Activated naive CD4-positive, alpha-beta T cell treated with Interleukin-2 at 50 U/mL for 16 hours (primary cell): Measurements from ENCODE around the gene AMH.

Experiments used
- DNase-seq: peaks from one replicate; pipeline ENCODE4 v3.0.0-alpha.2; 2020

Gene AMH

GRCh38 chr19:2221918-2222317 lies 27.2 kb upstream of the AMH start:
- DNase-seq, result no peak

DNA sequence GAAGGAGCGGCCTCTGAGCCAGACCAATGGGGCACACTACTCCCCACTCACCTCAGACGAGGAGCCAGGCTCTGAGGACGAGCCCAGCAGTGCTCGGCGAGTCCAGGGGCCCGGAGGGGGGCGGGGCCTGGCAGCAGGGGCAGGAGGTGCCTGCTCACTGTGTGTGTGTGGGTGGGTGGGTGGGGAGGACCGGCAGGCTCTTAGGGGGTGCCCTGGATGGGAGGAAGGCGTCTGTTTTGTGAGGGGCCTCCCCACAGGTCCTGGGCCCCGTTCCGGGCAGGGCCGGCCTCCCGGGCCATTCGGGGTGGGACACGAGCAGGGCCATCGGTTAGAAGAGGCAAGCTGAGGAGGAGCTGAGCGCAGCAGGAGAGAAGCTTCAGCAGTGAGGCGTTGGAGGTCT lies 25.7 kb upstream of the AMH start:
- no peak for DNase-seq

- DNase-seq, result no peak
Measured at GRCh38 chr19:2223959-2224358, 25.2 kb upstream of the AMH start.

GRCh38 chr19:2224754-2225349 lies 24.3 kb upstream of the AMH start:
- DNase-seq, result no peak

DNA sequence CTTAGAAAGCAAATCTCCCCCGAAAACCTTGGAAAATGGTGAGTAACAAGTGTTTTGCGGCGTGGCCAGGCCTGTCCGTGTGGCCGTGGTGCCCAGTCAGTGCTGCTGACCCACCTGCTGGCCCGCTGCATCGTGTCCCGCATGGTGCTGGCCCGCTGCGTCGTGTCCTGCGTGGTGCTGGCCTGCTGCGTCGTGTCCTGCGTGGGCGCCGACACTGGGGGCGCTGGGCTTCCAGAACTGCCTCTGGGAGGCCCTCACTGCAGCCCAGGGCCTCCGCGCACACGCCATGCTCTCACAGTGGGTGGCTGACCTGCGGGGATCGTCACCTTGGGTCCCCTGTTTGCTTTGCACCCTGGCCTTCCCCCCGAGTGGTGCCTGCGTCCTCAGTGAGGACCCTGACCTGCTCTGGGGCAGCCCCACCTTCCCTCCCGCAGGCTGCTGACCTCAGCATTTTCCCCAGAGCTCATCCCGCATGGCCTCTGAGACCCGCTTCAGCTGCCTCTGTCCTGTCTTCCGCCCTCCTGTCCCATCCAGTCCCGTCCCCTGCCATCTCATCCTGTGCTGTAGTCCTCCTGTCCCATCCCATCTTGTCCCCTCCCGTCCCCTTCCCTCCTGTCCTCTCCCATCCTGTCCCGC lies 23.6 kb upstream of the AMH start:
- no peak for DNase-seq

DNA sequence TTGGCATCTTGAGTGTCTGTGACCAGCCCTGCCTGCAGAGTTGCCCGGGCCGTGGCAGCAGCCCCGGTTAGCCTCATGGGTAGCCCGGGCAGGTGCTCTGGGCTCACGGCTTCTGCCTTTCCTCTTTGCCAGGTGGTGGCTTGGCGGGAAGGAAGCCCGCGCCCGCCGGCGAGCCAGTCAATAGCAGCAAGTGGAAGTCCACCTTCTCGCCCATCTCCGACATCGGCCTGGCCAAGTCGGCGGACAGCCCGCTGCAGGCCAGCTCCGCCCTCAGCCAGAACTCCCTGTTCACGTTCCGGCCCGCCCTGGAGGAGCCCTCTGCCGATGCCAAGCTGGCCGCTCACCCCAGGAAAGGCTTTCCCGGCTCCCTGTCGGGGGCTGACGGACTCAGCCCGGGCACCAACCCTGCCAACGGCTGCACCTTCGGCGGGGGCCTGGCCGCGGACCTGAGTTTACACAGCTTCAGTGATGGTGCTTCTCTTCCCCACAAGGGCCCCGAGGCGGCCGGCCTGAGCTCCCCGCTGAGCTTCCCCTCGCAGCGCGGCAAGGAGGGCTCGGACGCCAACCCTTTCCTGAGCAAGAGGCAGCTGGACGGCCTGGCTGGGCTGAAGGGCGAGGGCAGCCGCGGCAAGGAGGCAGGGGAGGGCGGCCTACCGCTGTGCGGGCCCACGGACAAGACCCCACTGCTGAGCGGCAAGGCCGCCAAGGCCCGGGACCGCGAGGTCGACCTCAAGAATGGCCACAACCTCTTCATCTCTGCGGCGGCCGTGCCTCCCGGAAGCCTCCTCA lies 22.9 kb upstream of the AMH start:
- DNase-seq, result no peak

GRCh38 chr19:2226840-2227360 lies 22.2 kb upstream of the AMH start:
- DNase-seq, result no peak

- no peak for DNase-seq
Measured at GRCh38 chr19:2227415-2228156, 21.5 kb upstream of the AMH start.

GRCh38 chr19:2228157-2229030 lies 20.7 kb upstream of the AMH start:
- no peak for DNase-seq

DNA sequence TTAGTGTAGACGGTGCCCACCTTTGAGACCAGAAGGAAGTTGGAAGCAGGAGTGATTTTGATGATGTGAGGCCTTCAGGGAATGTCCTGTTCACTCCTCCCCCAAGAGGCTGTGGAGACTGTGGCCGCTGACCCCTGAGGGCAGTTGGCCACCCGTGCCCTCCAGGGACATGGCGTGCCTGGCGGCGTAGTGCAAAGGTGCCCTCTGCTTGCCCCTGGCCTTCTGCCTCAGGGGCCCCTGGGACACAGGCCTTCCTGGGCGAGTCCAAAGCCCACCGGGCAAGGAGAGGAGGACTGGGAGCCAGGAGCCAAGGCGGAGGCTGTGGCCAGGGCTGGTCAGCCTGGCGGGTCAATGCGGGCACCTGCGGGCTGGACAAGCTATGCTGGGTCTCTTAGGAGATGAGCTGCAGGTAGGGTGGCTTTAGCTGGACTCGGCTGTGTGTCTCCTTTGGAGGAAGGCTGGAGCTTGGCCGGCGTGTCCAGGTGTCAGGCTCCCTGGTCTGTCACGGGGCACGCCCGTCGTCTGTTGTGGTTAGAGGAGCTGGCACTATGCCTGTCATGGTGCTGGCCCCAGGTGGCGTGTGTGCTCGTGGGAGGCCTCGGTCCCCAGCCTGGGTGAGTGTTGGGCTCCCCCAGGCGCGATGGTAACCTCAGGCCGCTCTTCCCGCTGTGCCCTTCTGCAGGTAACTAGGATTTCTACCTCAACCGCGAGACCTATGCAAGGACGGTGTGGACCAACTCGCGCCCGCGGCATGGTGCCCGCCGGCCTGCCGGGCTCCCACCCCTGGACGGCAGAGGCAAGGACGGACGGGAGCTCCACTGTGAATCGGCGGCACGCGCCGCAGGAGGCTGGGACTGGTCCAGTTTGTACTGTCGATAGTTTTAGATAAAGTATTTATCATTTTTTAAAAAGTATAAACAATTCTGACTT lies 19.8 kb upstream of the AMH start:
- DNase-seq, result no peak

DNA sequence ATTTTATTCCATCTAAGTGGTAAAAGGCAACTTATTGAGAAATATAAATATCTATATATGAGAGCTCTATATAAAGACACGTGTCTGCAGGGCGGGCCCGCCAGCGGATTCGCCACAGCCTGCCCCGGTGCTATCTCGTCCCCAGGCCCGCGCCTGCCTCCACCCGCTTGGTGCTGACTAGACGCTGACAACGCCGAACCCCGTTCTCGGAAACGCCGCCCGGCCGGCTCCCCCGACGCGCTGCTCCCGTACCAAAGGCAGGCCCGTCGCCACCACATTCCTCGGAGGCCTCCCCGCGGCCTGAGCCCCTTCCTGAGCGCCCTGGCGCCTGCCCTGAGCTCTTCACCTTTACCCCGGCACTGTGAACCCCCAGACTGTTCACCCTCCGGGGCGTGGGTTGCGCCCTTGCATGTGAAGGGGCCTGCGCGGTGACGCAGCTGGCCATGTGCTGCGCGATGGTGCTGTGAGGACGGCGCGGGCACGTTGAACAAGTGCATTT lies 19.0 kb upstream of the AMH start:
- DNase-seq, result no peak

DNA sequence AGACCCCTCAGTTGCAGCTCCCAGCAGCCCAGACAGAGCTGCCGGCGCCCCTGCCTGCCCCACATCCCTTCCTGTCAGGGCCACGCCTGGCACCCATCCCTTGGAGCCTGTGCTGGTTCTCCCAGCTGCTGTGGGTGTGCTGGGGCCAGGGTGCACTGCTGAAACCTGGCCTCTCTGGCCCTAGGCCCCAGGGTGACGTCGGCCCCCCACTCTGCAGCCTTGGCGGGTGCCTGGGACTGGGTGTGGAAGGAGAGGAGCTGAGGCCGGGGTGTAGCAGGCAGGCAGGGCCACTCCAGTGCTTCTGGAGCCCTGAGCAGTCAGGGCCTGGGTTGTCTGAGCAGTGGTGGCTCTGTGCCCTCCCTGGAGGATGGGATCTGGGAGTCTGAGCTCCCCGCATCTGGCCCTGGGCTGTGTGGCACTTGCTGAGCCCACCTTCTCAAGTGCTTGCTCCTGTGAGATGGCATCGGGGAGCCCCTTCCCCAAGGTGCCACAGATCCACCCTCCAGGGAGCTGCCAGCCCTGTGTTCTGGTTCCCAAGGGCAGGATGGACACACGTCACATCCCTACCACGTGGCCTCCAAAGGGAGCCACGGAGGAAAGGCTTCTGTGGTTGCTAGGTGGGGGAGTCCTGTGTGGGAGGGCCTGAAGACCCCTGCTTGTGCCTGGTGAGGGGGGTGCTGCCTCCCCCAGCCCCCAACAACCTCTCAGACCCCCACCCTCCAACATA lies 18.2 kb upstream of the AMH start:
- no peak for DNase-seq

DNA sequence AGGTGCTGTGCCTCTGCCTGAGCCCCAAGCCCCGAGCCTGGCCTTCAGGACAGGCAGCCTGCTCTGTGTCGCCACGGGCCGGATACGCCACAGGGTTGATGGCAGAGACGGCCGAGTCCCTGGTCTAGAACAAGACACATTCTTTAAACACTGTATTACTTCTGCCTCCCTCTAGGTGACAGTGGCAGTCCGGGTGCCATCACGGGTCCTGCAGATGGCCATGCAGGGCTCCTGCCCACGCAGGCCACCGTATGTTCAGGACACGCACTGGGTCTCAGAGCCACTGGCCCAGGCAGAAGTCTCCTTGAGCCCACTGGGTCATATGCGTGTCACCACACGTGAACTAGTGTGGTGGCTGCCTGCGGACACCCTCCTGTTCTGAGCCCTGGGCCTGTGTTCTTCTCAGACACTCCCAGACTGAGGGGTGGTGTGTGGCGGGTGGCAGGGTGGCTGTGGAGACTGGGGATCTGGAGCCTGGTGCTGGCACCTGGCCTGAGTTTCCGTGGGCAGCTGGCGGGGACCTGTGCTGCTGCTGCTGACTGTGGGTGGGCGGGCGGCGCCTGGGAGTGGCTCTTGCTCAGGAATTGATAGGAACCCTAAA lies 17.4 kb upstream of the AMH start:
- no peak for DNase-seq

- DNase-seq, result no peak
Measured at GRCh38 chr19:2232286-2233151, 16.6 kb upstream of the AMH start.

GRCh38 chr19:2233601-2234280 lies 15.4 kb upstream of the AMH start:
- no peak for DNase-seq

DNA sequence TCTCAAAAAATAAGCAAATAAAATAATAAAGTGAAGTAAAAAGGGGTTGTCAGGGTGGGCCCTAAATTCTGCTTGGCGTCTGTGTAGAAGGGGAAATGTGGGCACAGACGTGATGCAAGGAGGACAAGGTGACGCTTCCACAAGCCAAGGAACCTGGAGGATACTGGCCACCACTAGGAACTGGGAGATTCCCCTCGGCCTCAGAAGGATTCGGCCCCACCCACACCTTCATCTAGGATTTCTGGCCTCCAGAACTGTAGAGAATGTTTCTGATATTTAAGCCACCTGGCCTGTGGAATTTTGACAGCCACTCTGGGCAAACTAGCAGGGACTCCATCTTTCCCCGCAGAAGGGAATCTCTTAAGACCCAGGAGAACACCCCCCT lies 14.1 kb upstream of the AMH start:
- DNase-seq, result no peak

DNA sequence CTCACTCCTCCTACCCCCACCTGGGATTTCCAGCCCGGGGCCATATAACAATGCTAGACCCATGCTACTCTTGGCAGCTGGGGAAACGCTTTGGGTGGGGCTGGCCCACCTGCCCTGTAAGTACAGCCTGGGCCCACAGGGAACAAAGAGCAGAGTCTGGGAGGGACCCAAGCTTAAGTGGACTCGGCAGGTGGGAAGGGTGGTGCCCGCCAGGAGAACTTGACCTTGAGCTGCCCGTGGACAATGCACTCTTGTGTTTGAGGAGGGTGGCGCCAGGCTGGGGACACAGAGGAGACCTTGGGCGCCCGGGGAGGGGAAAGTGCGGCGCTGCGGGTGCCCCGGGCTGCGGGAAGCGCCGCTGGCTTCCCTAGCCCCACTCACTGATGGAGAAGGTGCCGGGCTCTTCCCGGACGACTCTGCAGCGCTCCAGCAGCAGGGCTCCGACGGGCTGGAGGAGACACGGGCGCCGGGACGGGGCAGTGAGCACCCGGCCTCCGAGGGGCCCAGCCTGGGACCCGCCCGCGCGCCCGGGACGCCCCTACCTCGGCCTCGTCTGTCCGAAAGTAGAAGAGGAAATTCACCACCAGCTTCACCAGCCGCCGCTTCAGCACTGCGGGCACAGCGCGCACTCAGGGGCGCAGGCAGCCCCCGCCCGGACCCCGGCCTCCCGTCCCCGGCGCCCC lies 13.6 kb upstream of the AMH start:
- DNase-seq, result no peak

DNA sequence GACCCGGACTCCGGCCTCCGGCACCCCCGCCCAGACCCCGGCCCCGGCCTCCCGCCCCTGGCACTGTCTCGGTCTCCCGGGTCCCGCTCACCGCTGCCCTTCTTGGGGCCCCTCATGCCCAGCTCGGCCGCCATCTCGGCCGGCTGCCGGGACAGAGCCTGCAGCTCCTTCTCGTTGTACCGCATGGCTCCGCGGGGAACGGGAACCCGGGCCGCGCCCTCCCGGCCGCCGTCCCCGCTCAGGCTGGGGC lies 13.1 kb upstream of the AMH start:
- DNase-seq, result no peak
